Right lobe of liver (tissue), 4 donors: ENCODE results near the gene MAGI1.

Source experiments
- POLR2A ChIP-seq: fragments of 450-650 bp; IDR thresholded peaks from one replicate; pipeline ENCODE4 v1.6.1; 2017; ENCODE audit warnings: antibody characterized with exemption, mild to moderate bottlenecking
- TF ChIP-seq, protein P1 (sequence below), 4 donors: fragments of 200-600 bp in 3 of 4; fragments of 450-650 bp in 1 of 4; IDR thresholded peaks; one replicate each; pipeline versions ENCODE4 v1.5.1 to v1.8.0; 2016 to 2022; ENCODE audit warnings: antibody characterized with exemption in 4 of 4, mild to moderate bottlenecking in 2 of 4
- donor health status: DM: no; HTN: no; CAD: no.
- donor health status: DM: no; HTN: no; CAD: no.
- donor health status: DM: no; HTN: yes; CAD: no.

DNA sequence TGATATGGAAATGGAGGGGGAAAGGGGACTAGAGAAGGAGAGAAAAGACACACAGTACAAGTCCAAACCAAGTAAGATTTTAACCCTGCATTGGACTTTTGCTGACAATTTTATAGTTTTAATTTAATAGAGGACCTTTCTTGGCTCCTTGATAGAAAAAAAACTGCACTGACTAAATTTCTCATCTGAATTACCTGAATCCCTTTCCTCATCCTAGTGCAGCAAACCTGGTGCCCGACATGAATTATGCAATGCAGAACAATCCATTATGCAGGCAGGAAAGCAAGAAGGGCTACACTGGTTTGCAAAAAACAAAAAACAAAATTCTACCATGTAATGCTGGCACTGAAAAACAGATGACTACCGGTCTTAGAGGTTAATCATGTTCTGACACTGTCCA, 15.5 kb downstream of the MAGI1 start:
- TF ChIP-seq, protein P1, sequence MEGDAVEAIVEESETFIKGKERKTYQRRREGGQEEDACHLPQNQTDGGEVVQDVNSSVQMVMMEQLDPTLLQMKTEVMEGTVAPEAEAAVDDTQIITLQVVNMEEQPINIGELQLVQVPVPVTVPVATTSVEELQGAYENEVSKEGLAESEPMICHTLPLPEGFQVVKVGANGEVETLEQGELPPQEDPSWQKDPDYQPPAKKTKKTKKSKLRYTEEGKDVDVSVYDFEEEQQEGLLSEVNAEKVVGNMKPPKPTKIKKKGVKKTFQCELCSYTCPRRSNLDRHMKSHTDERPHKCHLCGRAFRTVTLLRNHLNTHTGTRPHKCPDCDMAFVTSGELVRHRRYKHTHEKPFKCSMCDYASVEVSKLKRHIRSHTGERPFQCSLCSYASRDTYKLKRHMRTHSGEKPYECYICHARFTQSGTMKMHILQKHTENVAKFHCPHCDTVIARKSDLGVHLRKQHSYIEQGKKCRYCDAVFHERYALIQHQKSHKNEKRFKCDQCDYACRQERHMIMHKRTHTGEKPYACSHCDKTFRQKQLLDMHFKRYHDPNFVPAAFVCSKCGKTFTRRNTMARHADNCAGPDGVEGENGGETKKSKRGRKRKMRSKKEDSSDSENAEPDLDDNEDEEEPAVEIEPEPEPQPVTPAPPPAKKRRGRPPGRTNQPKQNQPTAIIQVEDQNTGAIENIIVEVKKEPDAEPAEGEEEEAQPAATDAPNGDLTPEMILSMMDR (IDR thresholded peaks at IDR 0.05), result no peak
- TF ChIP-seq POLR2A, result no peak
